ENCODE results near the gene COA7.
"Not testable (repeated sequence)": the region's sequence is repeated elsewhere in the genome, so short reads cannot be mapped to it uniquely, and the experiment has no call there.

COA7 gene

GRCh38 chr1:52706136-52706670 is 8.1 kb upstream of the COA7 start:
- DNase-seq (ENCODE audit: low spot score), result no peak

- DNase-seq (ENCODE audit: low spot score), result peak; percentile 33
These were observed 5.0 kb upstream of the COA7 start for GRCh38 chr1:52702886-52703787.

GRCh38 chr1:52695627-52696026 is 2.5 kb downstream of the COA7 start:
- no peak for DNase-seq (ENCODE audit: low spot score)

- DNase-seq (ENCODE audit: low spot score), result no peak
These were observed 4.3 kb downstream of the COA7 start for GRCh38 chr1:52693843-52694242.

- not testable (repeated sequence) for DNase-seq (ENCODE audit: low spot score)
These were observed 4.8 kb downstream of the COA7 start for GRCh38 chr1:52693351-52693750.

DNA sequence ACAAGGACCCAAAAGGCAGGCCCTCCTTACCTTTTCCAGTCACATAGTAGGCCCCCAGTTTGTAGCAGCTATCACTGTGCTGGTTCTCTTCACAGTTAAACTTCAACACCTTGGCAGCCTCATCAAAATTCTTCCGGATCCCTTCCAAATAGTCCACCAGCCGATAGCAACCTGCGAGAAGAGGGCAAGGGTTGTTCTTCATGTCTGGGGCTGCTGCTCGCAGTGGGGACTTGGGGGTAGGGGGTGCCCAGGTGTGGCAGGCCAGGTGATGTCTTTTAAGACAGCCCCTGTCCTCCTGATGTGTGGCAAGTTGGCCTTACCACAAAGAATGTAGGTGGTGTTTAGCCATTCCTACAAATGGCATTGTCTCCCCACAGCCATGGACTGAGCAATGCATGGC is 5.5 kb downstream of the COA7 start:
- no peak for DNase-seq (ENCODE audit: low spot score)

DNA sequence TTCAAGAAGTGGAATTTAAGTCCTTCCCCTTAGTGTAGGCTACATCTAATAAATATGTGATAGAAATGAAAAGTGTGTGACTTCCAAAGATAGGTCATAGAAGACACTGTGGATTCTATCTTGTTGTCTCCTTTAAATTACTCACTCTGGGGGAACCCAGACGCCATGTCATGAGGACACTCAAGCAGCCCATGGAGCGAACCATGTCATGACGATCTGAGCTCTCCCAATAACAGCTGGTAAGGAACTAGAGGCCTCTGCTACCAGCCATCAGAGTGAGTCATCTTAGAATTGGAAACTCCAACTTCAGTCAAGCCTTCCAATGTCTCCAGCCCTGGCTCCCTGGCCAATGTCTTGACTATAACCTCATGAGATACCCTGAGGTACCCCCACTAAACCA is 6.3 kb downstream of the COA7 start:
- DNase-seq (ENCODE audit: low spot score), result no peak

- no peak for DNase-seq (ENCODE audit: low spot score)
These were observed 11.3 kb downstream of the COA7 start for GRCh38 chr1:52686830-52687229.

DNA sequence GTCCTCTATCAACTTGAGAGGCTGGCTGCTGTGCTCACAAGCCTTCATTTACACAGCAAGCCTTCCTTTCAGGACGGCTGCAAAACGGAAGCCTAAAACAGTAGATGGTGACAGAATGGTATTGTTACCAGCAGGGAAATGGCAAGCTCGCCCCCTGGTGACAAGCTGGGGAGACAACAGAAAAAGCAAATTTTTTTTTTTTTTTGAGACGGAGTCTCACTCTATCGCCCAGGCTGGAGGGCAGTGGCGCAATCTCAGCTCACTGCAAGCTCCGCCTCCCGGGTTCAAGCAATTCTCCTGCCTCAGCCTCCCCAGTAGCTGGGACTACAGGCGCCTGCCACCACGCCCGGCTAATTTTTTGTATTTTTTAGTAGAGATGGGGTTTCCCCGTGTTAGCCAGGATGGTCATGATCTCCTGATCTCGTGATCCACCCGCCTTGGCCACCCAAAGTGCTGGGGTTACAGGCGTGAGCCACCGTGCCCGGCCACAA is 11.8 kb downstream of the COA7 start:
- peak; percentile 17 for DNase-seq (ENCODE audit: low spot score)

GRCh38 chr1:52684545-52684944 is 13.6 kb downstream of the COA7 start:
- no peak for DNase-seq (ENCODE audit: low spot score)

DNA sequence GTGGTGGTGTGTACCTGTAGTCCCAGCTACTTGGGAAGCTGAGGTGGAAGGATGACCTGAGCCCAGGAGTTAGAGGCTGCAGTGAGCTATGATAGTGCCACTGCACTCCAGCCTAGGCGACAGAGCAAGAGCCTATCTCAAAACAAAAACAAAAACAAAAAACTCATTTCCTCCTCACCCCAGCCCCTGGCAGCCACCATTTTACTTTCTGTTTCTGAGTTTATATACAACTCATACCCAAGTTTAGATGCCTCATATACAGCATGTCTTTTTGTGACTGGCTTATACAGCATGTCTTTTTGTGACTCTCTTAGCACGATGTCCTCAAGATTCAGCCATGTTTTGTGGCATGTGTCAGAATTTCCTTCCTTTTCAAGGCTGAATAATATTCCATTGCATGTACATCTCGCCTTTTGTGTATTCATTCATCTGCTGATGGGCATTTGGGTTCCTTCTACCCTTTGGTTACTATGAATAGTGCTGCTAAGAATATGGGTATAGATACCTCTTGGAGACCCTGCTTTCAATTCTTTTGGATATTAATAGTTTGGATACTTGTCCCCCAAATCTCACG is 14.7 kb downstream of the COA7 start:
- DNase-seq (ENCODE audit: low spot score), result no peak

DNA sequence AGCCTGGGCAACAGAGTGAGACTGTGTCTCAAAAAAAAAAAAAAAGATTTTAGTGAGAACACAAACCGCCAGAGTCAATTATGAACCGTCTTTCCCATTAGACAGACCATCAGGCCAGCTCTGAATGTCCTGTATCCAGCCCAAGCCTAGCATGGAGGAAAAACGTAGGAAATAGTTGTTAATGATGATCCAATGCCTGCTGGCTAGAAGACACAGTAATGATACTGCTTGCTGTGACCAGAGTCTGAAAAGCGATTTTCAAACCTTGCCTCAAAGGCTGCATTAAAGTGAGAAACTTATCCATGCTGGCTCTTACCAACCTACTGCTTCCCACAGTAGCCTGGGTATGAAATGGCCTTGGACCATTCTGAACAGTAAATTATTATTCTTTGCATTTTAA is 17.0 kb downstream of the COA7 start:
- DNase-seq (ENCODE audit: low spot score), result no peak

- no peak for DNase-seq (ENCODE audit: low spot score)
These were observed 17.8 kb downstream of the COA7 start for GRCh38 chr1:52680353-52680752.

GRCh38 chr1:52679498-52679897 is 18.6 kb downstream of the COA7 start:
- DNase-seq (ENCODE audit: low spot score), result no peak

DNA sequence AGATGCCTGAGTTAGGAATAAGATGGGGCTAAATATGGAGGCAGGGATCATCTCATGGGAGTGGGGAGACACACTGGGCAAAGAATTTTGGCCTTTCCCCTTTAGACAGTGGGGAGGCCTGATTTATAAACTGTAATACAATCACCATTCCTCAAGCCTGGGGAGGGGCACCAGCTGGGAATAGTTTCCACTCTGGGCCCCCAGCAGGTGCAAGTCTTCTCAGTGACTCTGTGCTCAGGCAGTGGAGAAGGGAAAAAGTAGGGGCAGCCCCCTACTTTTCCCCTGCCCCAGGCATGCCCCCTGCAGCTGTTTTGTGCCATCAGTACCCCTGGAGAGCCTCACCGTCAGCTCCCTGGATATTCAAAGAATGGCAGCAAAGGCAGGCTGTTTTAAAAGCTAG is 19.1 kb downstream of the COA7 start:
- DNase-seq (ENCODE audit: low spot score), result no peak

DNA sequence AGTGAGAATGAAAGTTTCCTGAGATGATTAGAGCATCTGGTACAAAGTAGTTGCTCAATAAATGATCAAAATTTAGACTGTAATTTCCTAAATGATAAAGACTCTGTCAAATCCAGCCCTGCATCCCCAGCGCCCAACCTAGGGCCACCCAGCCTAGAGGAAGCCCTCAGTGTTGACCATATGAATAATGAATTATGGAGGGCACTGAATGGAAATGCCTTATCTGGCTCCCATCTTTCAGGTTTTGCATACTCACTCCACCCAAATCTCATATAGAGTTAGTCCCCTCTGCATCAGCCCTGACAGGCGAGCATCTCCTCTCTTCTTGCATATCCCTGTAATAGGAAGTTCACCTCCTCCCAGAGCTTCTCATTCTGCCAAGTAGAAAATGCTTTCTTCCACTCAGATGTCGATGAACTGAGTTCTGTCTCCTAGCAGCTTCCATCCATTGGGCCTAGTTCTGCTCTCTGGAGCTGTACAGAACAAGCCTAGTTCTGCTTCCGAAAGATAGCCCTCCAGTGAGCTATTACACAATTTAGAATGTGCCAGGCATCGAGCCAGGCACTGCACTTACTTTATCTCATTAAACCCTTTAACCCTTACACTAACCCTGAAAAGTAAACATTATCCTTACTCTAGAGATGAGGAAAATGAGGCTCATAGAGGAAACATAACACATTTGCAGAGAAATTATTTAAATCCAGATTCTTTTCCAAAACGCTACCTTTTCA is 20.9 kb downstream of the COA7 start:
- DNase-seq (ENCODE audit: low spot score), result no peak

- no peak for DNase-seq (ENCODE audit: low spot score)
These were observed 21.8 kb downstream of the COA7 start for GRCh38 chr1:52676249-52676903.

GRCh38 chr1:52674497-52675384 is 23.4 kb downstream of the COA7 start:
- DNase-seq (ENCODE audit: low spot score), result no peak

GRCh38 chr1:52673513-52673912 is 24.6 kb downstream of the COA7 start:
- DNase-seq (ENCODE audit: low spot score), result no peak

GRCh38 chr1:52672946-52673345 is 25.2 kb downstream of the COA7 start:
- no peak for DNase-seq (ENCODE audit: low spot score)

GRCh38 chr1:52670604-52671003 is 27.5 kb downstream of the COA7 start:
- DNase-seq (ENCODE audit: low spot score), result no peak
